Measurements from ENCODE around the gene RAB37.

RAB37 gene

GRCh38 chr17:74744349-74744713 is 7.3 kb downstream of the RAB37 start:
- Mint-ChIP-seq H3K4me1 (peaks cover 80% of the 10 kb centered on the region), H3K27me3 (no peaks in the 10 kb centered on the region), H3K27ac (peak overlapping the region; percentile 98), H3K9me3 (no peaks in the 10 kb centered on the region), H3K4me3 (no peak overlapping the region), H3K36me3 (peaks cover 20% of the 10 kb centered on the region)
- CTCF ChIA-PET: interaction anchor here (0.5 to 4.0 kb wide), 17 partner anchors 12 to 217 kb away, joined by 3 to 56 read pairs (median 8); partner anchors contain the start of genes GRIN2C and NAT9
- no peak for DNase-seq

DNA sequence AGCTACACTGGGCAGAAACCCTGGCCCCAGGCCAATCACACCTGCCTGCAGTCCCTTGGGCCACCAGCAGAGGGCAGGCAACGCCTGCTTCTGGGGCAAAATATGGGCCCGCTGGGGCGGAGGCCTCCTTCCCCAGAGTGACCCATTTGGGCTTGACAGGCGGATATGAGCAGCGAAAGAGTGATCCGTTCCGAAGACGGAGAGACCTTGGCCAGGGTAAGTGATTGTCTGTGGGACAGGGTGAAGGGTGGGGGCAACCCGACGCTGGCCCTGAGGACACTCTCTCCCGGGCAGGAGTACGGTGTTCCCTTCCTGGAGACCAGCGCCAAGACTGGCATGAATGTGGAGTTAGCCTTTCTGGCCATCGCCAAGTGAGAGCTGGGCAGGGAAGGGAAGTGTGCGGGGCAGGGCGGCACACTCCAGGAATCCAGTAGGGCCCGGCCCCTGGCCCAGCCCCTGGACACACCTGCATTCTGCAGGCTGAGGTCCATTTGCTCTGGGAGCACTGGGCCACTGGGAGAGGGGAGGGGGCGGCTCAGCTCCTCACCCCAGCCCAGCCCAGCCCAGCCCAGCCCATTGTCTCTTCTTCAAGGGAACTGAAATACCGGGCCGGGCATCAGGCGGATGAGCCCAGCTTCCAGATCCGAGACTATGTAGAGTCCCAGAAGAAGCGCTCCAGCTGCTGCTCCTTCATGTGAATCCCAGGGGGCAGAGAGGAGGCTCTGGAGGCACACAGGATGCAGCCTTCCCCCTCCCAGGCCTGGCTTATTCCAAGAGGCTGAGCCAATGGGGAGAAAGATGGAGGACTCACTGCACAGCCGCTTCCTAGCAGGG is 7.9 kb downstream of the RAB37 start:
- CTCF ChIA-PET: interaction anchor here (0.7 to 4.0 kb wide), 21 partner anchors 8 to 217 kb away, joined by 3 to 56 read pairs (median 8); partner anchors contain the start of genes GRIN2C, NAT9 and RAB37
- Mint-ChIP-seq H3K36me3 (peaks cover 26% of the 10 kb centered on the region), H3K4me3 (peak overlapping the region; percentile 37), H3K9me3 (no peaks in the 10 kb centered on the region), H3K27ac (peak overlapping the region; percentile 98), H3K4me1 (peaks cover 75% of the 10 kb centered on the region), H3K27me3 (no peaks in the 10 kb centered on the region)
- DNase-seq: peak; percentile 87

DNA sequence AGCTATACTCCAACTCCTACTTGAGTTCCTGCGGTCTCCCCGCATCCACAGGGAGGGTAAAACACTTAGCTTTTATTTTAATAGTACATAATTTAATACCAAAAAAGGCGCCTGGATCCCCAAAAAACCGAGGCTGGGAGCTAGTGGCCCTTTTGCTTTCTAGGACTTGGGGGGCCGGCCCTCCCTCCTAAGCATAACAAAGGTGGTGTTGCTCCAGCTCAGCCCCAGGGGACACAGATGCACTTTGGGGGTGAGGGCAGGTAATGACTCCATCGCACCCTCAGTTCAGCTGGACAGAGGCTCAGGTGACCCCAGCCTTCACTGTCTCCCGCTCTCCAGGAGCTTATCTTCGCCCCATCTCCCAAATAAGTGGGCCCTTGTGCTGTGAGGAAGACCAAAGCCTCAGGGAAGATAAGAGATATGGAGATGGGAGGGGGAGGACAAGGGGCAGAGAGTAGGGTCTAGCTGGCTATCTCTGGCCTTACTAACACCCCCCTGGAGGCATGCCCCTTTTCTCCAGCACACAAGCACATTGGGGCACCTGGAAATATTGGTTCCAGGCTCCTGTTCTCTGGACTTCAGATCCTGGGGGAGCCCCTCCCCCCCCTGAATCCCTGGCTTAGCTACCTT is 8.6 kb downstream of the RAB37 start:
- Mint-ChIP-seq H3K27ac (peak overlapping the region; percentile 38), H3K4me1 (peaks cover 68% of the 10 kb centered on the region), H3K27me3 (no peaks in the 10 kb centered on the region), H3K4me3 (no peak overlapping the region), H3K9me3 (no peaks in the 10 kb centered on the region), H3K36me3 (peaks cover 27% of the 10 kb centered on the region)
- CTCF ChIA-PET: interaction anchor here (0.7 to 4.0 kb wide), 20 partner anchors 8 to 216 kb away, joined by 3 to 56 read pairs (median 8); partner anchors contain the start of genes GRIN2C, NAT9 and RAB37
- no peak for DNase-seq

DNA sequence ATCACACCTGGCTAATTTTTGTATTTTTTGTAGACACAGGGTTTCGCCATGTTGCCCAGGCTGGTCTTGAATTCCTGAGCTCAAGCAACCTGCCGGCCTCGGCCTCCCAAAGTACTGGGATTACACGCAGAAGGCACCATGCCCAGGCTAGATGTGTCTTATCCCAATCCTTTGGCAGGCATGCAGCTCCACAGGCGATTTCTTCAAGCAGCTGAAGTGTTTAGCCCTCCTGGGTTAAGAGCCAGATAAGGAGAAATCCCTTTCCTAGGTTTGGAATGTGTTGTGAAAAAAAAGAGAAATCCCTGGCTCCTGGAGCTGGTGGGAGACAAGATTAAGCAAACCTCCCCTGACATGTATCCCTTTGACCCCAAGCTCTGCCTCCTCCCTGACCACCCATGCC is 9.3 kb downstream of the RAB37 start:
- DNase-seq: no peak
- peak overlapping the region; percentile 84 for H3K27ac Mint-ChIP-seq
- H3K9me3 Mint-ChIP-seq: no peaks in the 10 kb centered on the region
- peak overlapping the region; percentile 15 for H3K4me3 Mint-ChIP-seq
- peaks cover 65% of the 10 kb centered on the region for H3K4me1 Mint-ChIP-seq
- H3K27me3 Mint-ChIP-seq: no peaks in the 10 kb centered on the region
- H3K36me3 Mint-ChIP-seq: peaks cover 34% of the 10 kb centered on the region
- CTCF ChIA-PET: interaction anchor here (0.9 to 4.0 kb wide), 16 partner anchors 9 to 215 kb away, joined by 3 to 56 read pairs (median 19); partner anchors contain the start of genes GRIN2C, NAT9 and RAB37

DNA sequence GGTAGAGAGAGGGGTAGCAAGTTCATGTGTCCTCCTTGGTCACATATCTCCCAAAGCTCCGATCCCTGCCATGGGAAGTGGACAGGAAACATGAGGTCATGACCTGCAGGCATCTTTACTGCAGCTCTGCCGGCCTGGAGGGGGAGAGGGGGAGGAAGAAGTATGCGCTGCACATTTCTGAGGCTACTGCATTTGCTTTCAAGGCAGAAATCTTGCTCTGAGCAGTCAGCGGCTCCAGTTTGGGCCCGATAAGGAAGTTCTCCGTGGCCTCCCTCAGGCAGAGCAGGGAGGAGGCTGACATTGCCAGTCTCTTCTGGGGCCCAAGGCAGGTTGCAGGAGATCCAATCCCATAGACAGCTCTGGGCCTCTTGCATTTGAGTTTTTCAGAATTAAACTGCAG is 9.9 kb downstream of the RAB37 start:
- no peaks in the 10 kb centered on the region for H3K27me3 Mint-ChIP-seq
- peaks cover 37% of the 10 kb centered on the region for H3K36me3 Mint-ChIP-seq
- H3K4me1 Mint-ChIP-seq: peaks cover 64% of the 10 kb centered on the region
- DNase-seq: peak; percentile 39
- no peaks in the 10 kb centered on the region for H3K9me3 Mint-ChIP-seq
- CTCF ChIA-PET: interaction anchor here (0.9 to 4.0 kb wide), 14 partner anchors 10 to 215 kb away, joined by 3 to 56 read pairs (median 22); partner anchors contain the start of genes NAT9 and RAB37
- H3K27ac Mint-ChIP-seq: peak overlapping the region; percentile 84
- peak overlapping the region; percentile 64 for H3K4me3 Mint-ChIP-seq

GRCh38 chr17:74748279-74748528 is 11.1 kb downstream of the RAB37 start:
- H3K27ac Mint-ChIP-seq: peak overlapping the region; percentile 84
- CTCF ChIA-PET: no interaction called here

DNA sequence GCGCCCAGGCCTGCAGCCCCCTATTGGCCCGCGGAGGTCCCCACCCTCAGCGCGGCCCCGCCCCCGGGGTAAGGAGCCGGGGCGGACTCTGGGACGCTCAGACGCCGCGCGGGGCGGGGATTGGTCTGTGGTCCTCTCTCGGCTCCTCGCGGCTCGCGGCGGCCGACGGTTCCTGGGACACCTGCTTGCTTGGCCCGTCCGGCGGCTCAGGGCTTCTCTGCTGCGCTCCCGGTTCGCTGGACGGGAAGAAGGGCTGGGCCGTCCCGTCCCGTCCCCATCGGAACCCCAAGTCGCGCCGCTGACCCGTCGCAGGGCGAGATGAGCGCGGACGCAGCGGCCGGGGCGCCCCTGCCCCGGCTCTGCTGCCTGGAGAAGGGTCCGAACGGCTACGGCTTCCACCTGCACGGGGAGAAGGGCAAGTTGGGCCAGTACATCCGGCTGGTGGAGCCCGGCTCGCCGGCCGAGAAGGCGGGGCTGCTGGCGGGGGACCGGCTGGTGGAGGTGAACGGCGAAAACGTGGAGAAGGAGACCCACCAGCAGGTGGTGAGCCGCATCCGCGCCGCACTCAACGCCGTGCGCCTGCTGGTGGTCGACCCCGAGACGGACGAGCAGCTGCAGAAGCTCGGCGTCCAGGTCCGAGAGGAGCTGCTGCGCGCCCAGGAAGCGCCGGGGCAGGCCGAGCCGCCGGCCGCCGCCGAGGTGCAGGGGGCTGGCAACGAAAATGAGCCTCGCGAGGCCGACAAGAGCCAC is 11.6 kb downstream of the RAB37 start, which contains the start of gene NHERF1:
TSS of gene NHERF1 (plus strand) at position 100 of the 750 bp plus-strand sequence. CDS start at position 319, 219 bp downstream.
- DNase-seq: peak; percentile 95
- peak within 1 kb of the TSS; percentile 88 for H3K27ac Mint-ChIP-seq
- peaks cover 64% of the 10 kb centered on the region for H3K4me1 Mint-ChIP-seq
- peak within 1 kb of the TSS; percentile 99 for H3K4me3 Mint-ChIP-seq
- H3K36me3 Mint-ChIP-seq: peaks cover 43% of the 10 kb centered on the region
- no peaks in the 10 kb centered on the region for H3K9me3 Mint-ChIP-seq
- H3K27me3 Mint-ChIP-seq: no peaks in the 10 kb centered on the region
- CTCF ChIA-PET: interaction anchor here (1.6 to 7.3 kb wide), 7 partner anchors 8 to 91 kb away, joined by 3 to 43 read pairs (median 11); no protein-coding TSS in a partner anchor

More at GRCh38 chr17:74748279-74748528, 11.1 kb downstream of the RAB37 start:
- no peaks in the 10 kb centered on the region for H3K27me3 Mint-ChIP-seq
- H3K9me3 Mint-ChIP-seq: no peaks in the 10 kb centered on the region
- peak overlapping the region; percentile 99 for H3K4me3 Mint-ChIP-seq
- DNase-seq: no peak
- peaks cover 64% of the 10 kb centered on the region for H3K4me1 Mint-ChIP-seq
- H3K36me3 Mint-ChIP-seq: peaks cover 45% of the 10 kb centered on the region

GRCh38 chr17:74749279-74750038 is 12.4 kb downstream of the RAB37 start:
- CTCF ChIA-PET: interaction anchor here (1.1 to 7.3 kb wide), 12 partner anchors 9 to 115 kb away, joined by 3 to 43 read pairs (median 8); partner anchors contain the start of genes NAT9 and RAB37

DNA sequence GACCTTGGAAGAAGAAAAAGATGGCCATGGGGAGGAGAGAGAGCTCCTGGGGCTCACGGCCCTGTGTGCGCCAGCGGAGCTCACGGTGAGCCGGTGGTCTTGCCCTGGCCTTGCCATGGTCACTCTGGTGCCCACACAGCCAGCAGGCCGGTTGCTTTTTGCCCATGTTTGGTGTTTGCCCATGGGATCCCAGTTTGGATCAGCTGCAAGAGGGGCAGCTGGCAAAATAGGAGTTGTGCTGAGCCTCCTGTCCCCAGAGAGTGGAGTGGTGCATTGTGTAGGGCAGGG is 12.9 kb downstream of the RAB37 start:
- Mint-ChIP-seq H3K4me1 (peaks cover 63% of the 10 kb centered on the region), H3K9me3 (no peaks in the 10 kb centered on the region), H3K36me3 (peaks cover 44% of the 10 kb centered on the region), H3K27me3 (no peaks in the 10 kb centered on the region), H3K27ac (peak overlapping the region; percentile 88), H3K4me3 (peak overlapping the region; percentile 99)
- no peak for DNase-seq
- CTCF ChIA-PET: interaction anchor here (0.8 to 7.3 kb wide), 15 partner anchors 8 to 114 kb away, joined by 3 to 43 read pairs (median 6); partner anchors contain the start of genes NAT9 and RAB37

More at GRCh38 chr17:74749279-74750038, 12.4 kb downstream of the RAB37 start:
- Mint-ChIP-seq H3K9me3 (no peaks in the 10 kb centered on the region), H3K27ac (peak overlapping the region; percentile 88), H3K27me3 (no peaks in the 10 kb centered on the region), H3K4me1 (peaks cover 63% of the 10 kb centered on the region), H3K4me3 (peak overlapping the region; percentile 99), H3K36me3 (peaks cover 40% of the 10 kb centered on the region)
- DNase-seq: peak; percentile 71

- peaks cover 47% of the 10 kb centered on the region for H3K36me3 Mint-ChIP-seq
- peak overlapping the region; percentile 88 for H3K27ac Mint-ChIP-seq
- H3K4me1 Mint-ChIP-seq: peaks cover 67% of the 10 kb centered on the region
- no peaks in the 10 kb centered on the region for H3K9me3 Mint-ChIP-seq
- H3K27me3 Mint-ChIP-seq: no peaks in the 10 kb centered on the region
- H3K4me3 Mint-ChIP-seq: peak overlapping the region; percentile 99
- DNase-seq: no peak
- CTCF ChIA-PET: interaction anchor here (0.8 to 7.3 kb wide), 14 partner anchors 8 to 114 kb away, joined by 3 to 43 read pairs (median 6); partner anchors contain the start of genes NAT9 and RAB37
Measured at GRCh38 chr17:74750327-74751069, 13.4 kb downstream of the RAB37 start.

DNA sequence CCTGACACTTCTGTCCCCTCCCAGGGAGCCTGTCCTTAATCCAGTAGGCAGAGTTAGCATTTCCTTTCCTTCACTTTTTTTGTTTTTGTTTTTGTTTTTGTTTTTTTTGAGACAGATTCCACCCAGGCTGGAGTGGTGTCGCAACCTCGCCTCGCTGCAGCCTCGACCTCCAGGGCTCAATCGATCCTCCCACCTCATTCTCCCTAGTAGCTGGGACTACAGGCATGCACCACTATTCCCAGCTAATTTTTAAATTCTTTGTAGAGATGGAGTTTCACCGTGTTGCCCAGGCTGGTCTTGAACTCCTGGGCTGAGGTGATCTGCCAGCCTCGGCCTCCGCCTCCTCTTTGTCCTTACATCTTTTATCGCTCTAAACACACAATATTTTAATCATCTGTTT is 15.4 kb downstream of the RAB37 start:
- no peak for DNase-seq
- Mint-ChIP-seq H3K4me3 (peak overlapping the region; percentile 99), H3K27me3 (no peaks in the 10 kb centered on the region), H3K27ac (peak overlapping the region; percentile 78), H3K36me3 (peaks cover 49% of the 10 kb centered on the region), H3K4me1 (peaks cover 64% of the 10 kb centered on the region), H3K9me3 (no peaks in the 10 kb centered on the region)
- CTCF ChIA-PET: interaction anchor here (1.1 to 7.3 kb wide), 3 partner anchors 14 to 39 kb away, joined by 3 to 43 read pairs (median 17); partner anchors contain the start of gene RAB37

DNA sequence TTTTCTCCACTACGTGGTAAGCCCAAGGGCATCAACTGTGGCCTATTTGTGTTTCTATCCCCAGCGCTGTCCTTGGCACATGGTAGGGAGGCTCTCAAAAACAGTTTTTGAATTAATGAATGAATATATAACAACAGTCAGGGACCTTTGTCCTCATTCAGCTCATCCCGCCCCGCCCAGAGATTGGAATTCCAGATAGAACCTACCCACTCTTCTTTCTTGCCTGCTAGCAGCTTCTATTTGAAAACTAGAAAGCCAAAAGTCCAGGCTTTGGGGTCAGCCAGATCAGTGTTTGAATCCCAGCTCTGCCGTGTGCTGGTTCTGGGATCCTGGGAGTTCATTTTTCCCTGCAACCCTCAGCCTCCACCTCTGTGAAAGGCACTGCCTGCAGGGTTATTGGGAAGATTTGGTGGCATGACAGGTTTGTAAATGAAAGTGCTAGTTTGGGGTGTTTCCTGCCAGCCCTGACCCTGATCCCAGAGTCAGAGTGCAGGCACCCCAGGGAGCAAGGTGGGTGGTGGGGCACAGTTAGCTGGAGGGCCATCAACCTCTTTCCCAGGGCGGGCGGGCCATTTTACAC is 15.9 kb downstream of the RAB37 start:
- Mint-ChIP-seq H3K27me3 (no peaks in the 10 kb centered on the region), H3K9me3 (no peaks in the 10 kb centered on the region), H3K4me1 (peaks cover 64% of the 10 kb centered on the region), H3K36me3 (peaks cover 50% of the 10 kb centered on the region), H3K4me3 (peak overlapping the region; percentile 99), H3K27ac (peak overlapping the region; percentile 78)
- CTCF ChIA-PET: interaction anchor here (0.6 to 7.3 kb wide), 5 partner anchors 15 to 124 kb away, joined by 3 to 43 read pairs (median 10); partner anchors contain the start of gene RAB37
- no peak for DNase-seq
